GM20431 (cell line): ENCODE measurements around the gene STIM2.
"Not testable (repeated sequence)": the region's sequence is repeated elsewhere in the genome, so short reads cannot be mapped to it uniquely, and the experiment has no call there.

Source experiments
- in situ Hi-C: fragments of 300-500 bp; cut with MseI, MboI; formaldehyde crosslinking; loops from one replicate; pipeline ENCODE4 v1.15.0; 2020; ENCODE audit warnings: low sequenced_read_pairs; ENCODE audit not compliant: unreplicated experiment

STIM2 gene

DNA sequence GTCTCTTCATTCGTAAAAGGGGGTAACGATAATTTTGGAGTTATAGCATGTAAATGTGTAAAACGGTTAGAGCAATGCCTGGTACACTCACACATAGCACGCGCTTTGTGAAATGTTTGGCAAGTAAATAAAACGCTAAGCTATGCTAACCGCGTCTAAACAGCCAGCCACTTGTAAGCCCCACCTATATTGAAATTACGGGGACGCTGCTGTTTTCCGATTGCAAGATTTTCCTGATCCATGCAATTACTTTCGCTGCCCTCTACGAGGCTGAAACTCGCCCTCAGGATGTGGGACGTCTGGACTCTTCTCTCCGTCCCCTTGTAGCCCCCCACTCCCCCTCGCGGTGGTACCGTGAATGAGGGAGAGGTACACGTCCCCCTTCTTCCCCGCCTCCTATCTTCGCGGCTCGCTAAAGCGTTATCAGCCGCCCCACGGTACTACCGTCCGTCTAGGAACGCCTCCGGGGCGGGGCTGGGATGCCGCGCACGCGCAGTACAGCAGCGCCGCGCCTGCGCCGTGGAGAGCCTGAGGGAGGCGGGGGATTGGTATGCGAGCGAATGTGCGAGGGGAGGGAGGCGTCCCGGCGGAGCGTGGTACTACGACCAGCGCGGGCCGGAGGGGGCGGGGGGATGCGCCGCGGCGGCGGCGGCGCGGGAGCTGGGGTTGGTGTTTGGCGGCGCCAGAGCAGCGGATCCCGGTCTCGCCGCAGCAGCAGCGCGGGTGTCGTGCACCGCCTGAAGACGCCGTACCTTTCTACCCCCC, at the start of gene STIM2:
STIM2 (plus strand) TSS at position 685 of the 765 bp plus-strand sequence.
- in situ Hi-C loops, result no loop called here

DNA sequence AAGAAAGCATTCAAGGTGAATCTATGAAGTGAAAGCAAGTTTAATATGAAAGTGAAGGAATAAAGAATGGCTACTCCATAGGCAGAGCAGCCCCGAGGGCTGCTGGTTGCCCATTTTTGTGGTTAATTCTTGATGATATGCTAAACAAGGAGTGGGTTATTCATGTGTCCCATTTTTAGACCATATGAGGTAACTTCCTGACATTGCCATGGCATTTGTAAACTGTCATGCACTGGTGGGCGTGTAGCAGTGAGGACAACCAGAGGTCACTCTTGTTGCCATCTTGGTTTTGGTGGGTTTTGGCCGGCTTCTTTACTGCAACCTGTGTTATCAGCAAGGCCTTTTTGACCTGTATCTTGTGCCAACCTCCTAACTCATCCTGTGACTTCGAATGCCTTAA, 49.1 kb upstream of the STIM2 start:
- in situ Hi-C loops, result not testable (repeated sequence)

DNA sequence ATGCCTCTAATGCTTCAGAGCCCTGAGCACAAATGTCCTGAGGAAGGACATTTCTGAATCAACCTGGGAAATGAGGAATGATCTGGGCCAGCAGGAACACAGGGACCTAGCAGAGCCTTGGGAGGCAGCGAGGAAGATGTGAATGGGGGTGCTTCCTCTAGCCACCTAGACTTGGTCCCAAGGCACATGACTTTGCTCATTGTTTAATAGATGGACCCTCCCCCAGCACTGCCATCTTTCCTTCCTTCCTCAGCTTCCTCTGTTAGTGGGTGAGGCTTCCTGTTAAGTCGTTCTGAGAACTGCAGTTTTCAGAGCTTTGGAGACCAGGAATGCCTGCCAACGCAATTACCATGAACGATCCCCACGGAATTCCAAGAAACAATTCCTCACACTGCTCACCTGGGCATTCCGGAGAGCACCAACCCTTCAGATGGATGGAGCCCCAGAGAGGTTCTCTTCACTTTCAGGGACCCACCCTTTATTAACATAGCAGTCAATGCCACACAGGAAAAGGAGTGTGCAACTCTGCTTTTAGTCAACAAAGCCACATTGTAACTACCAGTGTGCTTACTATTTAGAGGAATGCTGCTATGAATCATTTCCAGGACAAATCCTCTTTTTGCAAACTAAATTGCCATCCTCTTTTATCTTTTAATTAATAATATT, 48.5 kb upstream of the STIM2 start:
- in situ Hi-C loops, result no loop called here

DNA sequence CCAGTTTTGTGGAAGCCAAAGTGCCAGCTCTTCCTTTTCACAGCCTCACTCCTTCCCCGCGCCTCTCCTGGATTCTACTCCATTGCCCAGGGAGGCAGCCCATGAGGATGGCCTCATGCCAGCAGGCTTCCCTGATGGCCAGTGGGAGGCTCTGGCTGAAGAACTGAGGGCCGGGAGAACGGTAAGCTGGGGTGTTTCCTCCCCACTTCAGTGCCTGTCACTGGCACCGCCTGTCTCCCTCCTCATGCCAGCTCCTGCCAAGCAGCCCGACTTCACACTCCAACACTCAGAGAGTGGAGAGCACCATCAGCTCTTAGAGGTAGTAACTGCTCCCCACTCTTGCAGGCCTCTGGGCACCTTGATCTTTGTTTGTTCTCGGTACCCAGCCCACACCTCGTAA, 46.9 kb upstream of the STIM2 start:
- in situ Hi-C loops, result no loop called here

DNA sequence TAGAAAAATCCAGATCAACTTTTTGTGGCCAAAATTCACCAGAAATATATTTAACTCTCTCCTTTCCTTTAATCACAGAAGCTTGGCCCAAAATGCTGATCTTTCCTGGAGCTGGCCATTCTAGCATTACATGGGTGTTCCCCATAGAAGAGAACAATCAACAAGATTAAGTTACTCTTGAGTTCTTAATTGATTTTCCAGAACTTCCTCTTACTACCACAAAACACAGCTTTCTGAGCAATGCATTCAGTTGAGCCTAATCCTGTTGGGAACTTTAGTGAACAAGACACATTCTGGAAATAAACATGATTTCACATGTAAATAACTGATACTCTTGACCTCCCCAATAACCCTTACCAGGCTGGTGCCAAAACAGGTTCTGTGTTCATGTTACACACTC, 45.4 kb upstream of the STIM2 start:
- in situ Hi-C loops, result no loop called here

DNA sequence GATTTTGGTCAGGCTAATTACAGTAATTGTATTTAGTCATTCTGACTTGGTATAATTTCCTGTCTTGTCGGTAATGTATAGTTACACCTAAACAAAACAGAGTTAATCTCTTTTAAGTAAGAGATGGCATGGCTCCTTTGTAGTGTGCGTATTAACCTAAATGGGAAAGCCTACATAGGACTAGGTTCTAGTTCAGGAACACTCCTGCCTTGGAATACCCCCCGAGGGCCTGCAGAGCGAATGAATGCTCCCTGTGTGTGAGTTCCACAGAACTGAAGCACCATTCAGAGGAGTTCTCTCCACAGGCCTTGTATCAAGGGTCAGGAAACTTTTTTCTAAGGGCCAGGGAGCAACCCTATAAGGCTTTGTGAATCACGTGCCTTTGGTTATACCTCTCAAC, 44.9 kb upstream of the STIM2 start:
- in situ Hi-C loops, result no loop called here

DNA sequence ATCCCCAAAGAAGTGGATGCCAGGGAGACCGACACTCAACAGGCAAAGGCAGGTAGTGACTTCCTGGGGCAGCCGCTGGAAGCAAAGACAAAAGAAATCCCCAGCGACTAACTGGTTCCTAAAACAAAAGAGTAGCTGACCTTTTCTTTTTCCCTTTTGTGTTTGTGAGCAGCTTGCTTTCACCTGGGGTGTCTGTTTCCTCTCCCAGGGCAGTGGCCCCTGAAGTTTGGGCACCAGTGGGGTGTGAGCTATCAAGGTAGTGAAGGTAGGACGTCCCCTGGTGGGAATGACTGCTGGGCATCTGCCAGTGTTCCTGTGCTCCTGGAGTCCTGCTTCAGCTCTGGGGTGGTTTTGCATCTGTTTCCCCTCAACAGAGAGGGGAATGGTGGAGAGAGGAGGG, 41.6 kb upstream of the STIM2 start:
- in situ Hi-C loops, result no loop called here

DNA sequence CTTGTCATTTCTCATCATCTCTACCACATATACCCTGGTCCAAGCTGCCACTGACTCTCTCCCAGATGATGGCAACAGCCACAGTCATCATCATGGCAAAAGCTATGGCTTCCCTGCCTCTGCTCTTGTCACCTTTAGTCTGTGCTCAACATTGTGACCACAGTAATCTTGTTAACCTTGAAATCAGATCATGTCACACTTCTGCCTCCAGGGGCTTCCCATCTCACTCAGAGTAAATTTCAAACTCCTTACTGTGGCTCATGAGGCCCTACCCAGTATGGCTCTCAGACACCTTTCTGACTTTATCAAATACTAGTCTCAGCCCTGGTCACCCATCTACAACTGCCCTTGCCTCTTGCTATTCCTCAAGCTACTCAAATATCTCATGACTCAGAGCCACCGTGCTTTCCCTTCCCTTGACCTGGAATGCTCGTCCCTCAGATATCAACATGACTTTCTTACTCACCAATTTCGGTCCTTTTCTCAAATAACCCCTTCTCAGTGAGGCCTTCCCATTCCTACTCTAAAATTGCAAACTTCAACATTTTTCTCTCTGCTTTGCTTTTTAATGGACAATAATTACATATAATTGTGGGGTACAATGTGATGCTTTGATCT, 41.1 kb upstream of the STIM2 start:
- in situ Hi-C loops, result no loop called here

DNA sequence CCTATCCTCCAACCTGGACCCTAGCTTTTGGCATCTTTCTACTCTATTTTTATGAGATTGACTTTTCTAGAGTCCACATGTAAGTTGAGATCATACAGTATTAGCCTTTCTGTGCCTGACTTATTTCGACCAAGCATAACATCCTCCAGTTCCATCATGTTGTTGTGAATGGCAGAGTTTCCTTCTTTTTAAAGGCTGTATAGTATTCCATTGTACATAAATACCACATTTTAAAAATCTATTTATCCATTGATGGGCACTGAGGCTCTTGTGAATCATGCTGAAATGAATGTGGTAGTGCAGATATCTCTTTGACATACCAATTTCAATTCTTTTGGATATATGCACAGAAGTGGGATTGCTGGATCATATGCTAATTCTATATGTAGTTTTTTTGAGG, 40.3 kb upstream of the STIM2 start:
- in situ Hi-C loops, result no loop called here

DNA sequence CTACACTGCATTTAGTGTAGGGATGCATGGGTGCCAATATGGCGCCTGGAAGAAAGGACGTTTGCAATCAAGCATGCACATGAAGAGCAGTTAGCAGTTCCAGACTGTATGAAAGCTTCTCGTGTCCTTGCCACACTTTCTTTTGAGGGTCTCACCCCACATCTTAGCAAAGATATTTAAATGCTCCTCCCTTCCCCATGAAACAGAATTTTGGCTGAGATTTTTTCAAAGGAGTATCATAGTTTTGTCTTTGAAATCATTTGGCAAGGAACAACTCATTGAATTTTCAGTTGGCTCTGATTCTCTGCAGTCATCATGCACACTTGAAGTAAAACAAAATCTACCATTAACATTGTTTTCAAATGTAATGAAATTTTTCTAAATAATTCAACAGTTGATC, 39.6 kb upstream of the STIM2 start:
- in situ Hi-C loops, result no loop called here

DNA sequence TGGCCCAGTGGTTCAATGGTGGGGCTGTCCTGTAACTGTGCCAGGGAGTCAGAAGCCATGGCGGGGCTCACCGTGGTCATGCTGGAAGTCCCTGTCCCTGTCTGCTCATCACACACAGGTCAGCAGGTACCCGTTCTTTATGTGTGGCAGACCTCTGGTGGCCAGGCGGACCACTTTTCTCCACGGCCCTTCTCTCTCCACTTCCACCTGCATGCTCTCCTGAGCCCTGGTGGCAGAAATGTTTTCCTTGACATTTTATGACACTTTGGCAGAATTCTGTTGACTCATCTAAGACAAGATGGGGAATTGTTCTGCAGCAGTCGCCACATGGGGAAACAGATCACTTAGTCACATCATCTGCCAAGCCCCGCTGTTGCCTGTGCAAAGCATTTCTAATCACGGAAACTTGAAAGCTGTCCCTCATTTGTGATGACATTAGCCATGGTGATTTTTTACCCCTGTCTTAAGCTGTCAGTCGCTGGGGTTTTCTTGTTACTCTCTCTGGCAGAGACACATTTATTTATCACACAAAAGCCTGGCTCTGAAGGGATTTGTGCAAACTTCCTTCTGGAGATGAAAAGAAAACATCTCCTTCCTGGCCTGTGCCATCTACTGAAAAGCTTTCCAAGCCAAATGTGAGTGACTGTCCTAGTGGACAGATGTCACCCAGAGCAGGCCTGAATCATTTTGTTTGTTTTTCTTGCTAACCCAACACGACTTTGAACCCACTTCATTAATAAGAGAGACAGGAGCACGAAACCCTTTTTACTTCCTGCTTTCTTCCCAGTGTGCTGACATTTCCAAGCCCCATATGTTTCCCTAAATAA, 38.8 kb upstream of the STIM2 start:
- in situ Hi-C loops, result no loop called here

DNA sequence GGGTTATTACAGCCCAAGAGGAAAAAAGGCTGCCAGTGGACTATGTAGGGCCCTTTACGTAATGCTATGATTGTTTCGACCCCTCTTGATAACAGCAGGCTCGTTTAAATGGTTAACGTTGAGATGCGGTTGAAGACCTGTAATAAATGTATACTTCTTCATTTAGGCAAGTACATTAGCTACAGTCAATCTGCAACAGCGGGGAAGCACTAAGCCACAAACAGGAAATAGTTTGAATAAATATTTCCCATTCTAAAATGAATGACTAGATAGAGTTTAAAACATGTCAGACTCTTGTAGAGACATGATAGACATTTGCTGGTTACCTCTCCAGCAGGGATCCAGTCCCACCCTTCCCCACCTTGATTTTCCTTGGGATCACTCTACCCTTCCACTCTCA, 38.1 kb upstream of the STIM2 start:
- in situ Hi-C loops, result no loop called here

DNA sequence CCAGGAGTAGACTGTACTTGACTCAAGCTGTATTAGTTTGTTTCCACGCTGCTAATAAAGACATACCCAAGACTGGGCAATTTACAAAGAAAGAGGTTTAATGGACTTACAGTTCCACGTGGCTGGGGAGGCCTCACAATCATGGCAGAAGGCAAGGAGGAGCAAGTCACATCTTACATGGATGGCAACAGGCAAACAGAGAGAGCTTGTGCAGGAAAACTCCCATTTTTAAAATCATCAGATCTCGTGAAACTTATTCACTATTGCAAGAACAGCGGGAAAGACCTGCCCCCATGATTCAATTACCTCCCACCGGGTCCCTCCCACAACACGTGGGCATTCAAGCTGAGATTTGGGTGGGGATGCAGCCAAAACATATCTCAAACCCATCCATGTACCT, 37.7 kb upstream of the STIM2 start:
- in situ Hi-C loops, result not testable (repeated sequence)

DNA sequence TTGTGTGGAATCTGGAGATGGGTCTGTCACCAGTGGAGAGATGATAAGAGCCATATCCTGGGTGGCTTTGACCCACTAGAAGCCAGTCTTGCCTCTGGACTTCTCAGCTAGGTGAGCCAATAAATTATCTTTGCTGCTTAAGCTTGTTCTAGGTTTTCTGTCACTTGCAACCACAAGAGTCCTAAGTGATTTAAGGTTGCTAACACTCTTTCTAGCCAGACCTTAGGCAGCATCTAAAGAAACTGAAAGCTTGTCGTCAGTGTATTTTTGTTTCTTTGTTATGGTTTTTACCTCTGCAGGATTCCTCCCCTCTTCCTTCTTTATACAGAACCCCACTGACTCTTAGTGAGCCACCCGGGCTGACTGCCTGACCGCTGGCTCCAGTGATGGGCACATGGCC, 37.1 kb upstream of the STIM2 start:
- in situ Hi-C loops, result no loop called here

DNA sequence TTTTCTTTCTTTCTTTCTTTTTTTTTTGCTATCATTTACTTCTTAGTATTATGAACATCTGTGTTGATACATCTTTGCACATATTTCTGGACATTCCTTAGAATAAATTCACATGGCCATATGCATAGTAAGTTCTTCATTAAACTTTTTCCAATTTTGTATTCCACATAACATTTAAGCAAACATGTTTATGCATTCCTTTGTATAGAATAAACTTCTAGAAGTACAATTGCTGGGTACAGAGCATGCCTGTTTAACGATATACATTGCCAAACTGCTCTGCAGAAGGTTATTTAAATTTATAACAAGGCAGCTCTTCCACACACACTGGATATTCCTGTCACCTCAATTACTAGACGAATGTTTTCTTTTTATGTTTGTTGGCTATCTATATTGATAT, 36.0 kb upstream of the STIM2 start:
- in situ Hi-C loops, result no loop called here

DNA sequence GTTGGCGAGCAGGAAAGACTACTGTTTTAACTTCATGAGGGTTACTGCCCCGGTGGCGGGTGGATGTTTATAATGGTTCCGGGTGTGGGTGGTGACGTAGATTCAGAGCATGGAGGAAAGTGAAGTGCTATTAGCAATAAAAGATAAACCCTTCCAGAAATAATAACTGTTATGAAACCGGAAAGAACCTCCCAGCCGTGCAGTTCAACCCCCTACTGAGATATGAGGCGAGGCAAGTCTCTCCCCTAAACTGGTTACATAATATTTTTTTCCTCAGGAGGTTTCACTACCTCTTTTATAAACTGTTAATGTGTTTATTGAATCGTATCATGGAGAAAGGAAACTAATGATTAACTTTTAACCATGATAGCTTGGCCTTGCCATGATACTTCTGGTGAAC, 33.9 kb upstream of the STIM2 start:
- in situ Hi-C loops, result no loop called here

DNA sequence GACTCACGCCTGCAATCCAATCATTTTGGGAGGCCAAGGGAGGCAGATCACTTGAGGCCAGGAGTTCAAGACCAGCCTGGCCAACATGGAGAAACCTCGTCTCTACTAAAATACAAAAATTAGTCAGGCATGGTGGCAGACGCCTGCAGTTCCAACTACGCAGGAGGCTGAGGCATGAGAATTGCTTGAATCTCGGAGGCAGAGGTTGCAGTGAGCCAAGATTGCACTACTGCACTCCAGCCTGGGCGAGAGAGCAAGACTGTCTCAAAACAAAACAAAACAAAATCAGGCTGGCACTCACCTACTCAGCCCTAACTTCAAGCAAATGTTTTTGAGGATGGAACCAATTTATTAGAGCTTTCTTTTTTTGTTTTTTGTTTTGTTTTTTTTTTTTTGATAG, 33.3 kb upstream of the STIM2 start:
- in situ Hi-C loops, result not testable (repeated sequence)

DNA sequence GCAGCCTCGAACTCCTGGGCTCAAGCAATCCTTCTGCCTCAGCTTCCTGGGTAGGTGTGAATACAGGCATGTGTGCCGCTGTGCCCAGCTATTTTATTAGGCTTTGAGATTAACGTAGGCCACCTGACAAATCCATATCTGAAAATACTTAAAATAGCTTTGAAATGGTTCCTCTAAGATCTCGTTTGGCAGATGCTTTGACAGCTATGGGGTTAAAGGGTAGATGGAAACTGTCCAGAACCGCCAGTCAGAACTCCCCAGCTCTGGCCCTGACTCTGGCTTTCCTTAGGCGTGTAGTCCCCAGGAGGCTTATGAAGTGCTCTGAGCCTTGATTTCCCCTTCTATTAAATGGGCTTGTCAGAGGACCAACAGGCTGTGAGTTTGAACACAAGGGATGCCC, 32.8 kb upstream of the STIM2 start:
- in situ Hi-C loops, result no loop called here

DNA sequence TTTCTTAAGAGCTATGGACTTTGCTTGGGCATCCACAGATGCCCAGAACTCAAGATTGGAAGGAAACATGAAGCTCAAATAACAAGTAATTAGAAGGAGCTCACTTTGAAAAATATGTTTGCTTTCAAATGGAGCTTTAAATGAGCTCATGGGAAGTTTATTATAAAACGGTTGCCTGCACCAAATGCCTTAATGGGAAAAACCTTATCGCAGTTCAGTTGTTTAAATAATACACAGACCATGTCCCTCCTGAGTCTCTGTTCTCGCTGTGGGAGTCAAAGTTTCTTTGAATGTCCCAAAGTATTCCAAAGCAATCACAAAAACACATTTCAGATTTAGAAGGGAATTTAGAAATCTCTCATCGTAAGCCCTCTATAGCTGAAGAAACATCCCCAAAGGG, 31.6 kb upstream of the STIM2 start:
- in situ Hi-C loops, result no loop called here

DNA sequence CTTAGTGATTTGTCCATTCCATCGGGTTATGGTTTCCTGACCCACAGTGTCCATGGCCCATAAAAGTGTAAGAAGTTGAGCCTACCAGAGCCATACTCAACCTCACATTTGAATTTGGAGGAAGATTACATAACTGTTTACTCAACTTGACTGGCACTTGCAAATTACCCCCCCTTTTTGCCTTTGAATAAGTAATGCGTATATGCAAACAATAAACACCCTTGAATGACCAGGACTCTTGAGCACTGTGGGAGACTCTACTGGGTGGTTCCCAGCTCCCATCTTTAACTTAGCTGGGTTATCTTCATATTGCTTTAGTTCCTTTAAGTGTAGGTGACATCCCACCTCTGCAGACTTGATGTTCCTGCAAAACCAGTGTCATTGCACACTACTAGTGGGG, 30.6 kb upstream of the STIM2 start:
- in situ Hi-C loops, result no loop called here

DNA sequence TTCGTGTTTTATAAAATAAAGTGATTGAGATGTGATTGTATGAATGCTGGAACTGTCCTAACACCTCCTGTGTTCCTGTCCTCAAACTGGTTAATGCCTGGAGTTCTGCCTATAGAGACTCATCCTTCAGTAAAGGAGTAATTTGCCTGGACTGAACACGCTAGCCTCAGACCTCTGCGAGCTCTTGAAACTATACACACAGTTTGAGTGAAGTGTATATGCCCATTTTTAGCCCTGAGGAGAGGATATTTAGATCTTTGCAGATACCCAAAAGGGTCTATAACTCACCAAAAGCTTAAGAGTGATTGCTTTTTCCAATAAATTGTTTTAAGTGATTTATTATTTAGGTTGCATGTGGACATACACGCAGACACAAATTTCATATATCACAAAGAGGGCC, 29.9 kb upstream of the STIM2 start:
- in situ Hi-C loops, result no loop called here
